ENCODE results near the gene ZNF212.

DNA sequence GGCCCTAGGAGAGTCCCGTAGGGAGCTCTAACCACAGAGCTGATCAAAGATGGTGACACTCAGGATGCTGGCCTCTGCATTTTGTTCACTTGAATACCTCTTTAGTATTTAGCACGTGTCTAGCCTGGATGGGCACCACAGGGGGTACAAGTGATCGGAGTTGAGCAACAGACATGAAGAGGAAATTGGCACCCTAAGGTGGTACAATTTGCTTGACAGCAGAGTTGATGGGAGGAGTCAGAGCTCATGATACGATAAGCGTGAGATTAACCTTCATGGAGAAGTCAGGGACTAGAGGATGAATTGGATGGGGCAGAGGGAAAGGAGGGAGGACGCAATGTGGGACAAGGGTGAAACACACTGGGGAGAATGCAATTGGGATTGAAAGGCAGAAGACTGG, 9.9 kb upstream of the ZNF212 start:
- TF ChIP-seq, protein P1, sequence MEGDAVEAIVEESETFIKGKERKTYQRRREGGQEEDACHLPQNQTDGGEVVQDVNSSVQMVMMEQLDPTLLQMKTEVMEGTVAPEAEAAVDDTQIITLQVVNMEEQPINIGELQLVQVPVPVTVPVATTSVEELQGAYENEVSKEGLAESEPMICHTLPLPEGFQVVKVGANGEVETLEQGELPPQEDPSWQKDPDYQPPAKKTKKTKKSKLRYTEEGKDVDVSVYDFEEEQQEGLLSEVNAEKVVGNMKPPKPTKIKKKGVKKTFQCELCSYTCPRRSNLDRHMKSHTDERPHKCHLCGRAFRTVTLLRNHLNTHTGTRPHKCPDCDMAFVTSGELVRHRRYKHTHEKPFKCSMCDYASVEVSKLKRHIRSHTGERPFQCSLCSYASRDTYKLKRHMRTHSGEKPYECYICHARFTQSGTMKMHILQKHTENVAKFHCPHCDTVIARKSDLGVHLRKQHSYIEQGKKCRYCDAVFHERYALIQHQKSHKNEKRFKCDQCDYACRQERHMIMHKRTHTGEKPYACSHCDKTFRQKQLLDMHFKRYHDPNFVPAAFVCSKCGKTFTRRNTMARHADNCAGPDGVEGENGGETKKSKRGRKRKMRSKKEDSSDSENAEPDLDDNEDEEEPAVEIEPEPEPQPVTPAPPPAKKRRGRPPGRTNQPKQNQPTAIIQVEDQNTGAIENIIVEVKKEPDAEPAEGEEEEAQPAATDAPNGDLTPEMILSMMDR (IDR thresholded peaks at IDR 0.05), result no peak
- TF ChIP-seq POLR2A (IDR thresholded peaks at IDR 0.05), result no peak
